CD14-positive monocyte (primary cell): ENCODE measurements around the gene NBDY. TPM values are rescaled to one million over a fixed set of nuclear protein-coding genes. Genes with fewer than 3 reads are reported as not detected.
A peak's percentile ranks its signal among the peaks of the same experiment; 100 is the strongest.

Experiments used
- DNase-seq, 3 donors: peaks; one replicate each; pipeline ENCODE4 v3.0.0-alpha.2; 2011 to 2022
- H2AFZ ChIP-seq: 2 replicates; pipeline ENCODE4 v1.6.0; 2012; ENCODE audit warnings: mild to moderate bottlenecking, low read depth, low read length, inconsistent platforms; ENCODE audit not compliant: insufficient read depth, poor library complexity, severe bottlenecking
- H3K27ac ChIP-seq, 2 donors: 1 replicate in 1 of 2; 2 replicates in 1 of 2; pipeline ENCODE4 v1.5.1; 2012 to 2013; ENCODE audit warnings: low read length in 2 of 2, control low read depth in 1 of 2, inconsistent platforms in 1 of 2, low read depth in 1 of 2, mild to moderate bottlenecking in 1 of 2
- H3K27me3 ChIP-seq, 2 donors: one replicate each; pipeline versions ENCODE4 v1.6.0 to v1.6.1; 2011 to 2013; ENCODE audit warnings: low read length in 2 of 2; ENCODE audit not compliant: control insufficient read depth in 2 of 2, insufficient read depth in 2 of 2
- H3K36me3 ChIP-seq, 2 donors: replicated peaks in 1 of 2; 1 replicate in 1 of 2; 2 replicates in 1 of 2; pipeline versions ENCODE4 v1.5.1 to v1.6.1; 2012 to 2013; ENCODE audit warnings: low read length in 2 of 2, control low read depth in 1 of 2, inconsistent platforms in 1 of 2, mild to moderate bottlenecking in 1 of 2; ENCODE audit not compliant: insufficient read depth in 2 of 2, control insufficient read depth in 1 of 2
- H3K4me1 ChIP-seq, 2 donors: 1 replicate in 1 of 2; 2 replicates in 1 of 2; pipeline versions ENCODE4 v1.5.1 to v1.6.1; 2012 to 2013; ENCODE audit warnings: low read length in 2 of 2, control low read depth in 1 of 2, inconsistent platforms in 1 of 2, mild to moderate bottlenecking in 1 of 2, moderate library complexity in 1 of 2; ENCODE audit not compliant: insufficient read depth in 2 of 2, control insufficient read depth in 1 of 2
- H3K4me2 ChIP-seq: replicated peaks from 2 replicates; pipeline ENCODE3; 2012; ENCODE audit warnings: low read length, moderate library complexity, mild to moderate bottlenecking; ENCODE audit not compliant: poor library complexity, severe bottlenecking; ENCODE audit errors: extremely low read depth
- H3K4me3 ChIP-seq, 3 experiments: fragments of 200-600 bp in 1 of 3; sonication (generic) in 1 of 3; replicated peaks in 1 of 3; 1 replicate in 2 of 3; 2 replicates in 1 of 3; pipeline ENCODE4 v1.5.1; 2011 to 2013; ENCODE audit warnings: low read length in 3 of 3, mild to moderate bottlenecking in 3 of 3, control low read depth in 2 of 3, low read depth in 2 of 3, inconsistent platforms in 1 of 3, moderate library complexity in 1 of 3
- H3K79me2 ChIP-seq: 2 replicates; pipeline ENCODE4 v1.6.0; 2012; ENCODE audit warnings: mild to moderate bottlenecking, control low read depth, inconsistent platforms, low read length, moderate library complexity; ENCODE audit not compliant: insufficient read depth
- H3K9ac ChIP-seq: 2 replicates; pipeline ENCODE4 v1.6.0; 2017; ENCODE audit warnings: low read length, mild to moderate bottlenecking; ENCODE audit not compliant: insufficient read depth, poor library complexity, severe bottlenecking
- H3K9me3 ChIP-seq, 2 donors: replicated peaks in 1 of 2; 1 replicate in 1 of 2; 2 replicates in 1 of 2; pipeline versions ENCODE4 v1.5.1 to v1.6.1; 2012 to 2013; ENCODE audit warnings: low read length in 2 of 2, control low read depth in 1 of 2; ENCODE audit not compliant: control insufficient read depth in 1 of 2, insufficient read depth in 1 of 2
- H4K20me1 ChIP-seq: 2 replicates; pipeline ENCODE4 v1.6.0; 2012; ENCODE audit warnings: mild to moderate bottlenecking, low read length, control low read depth, moderate library complexity; ENCODE audit not compliant: insufficient read depth
- H3K27ac Mint-ChIP-seq, 7 donors: one replicate each; pipeline ENCODE4 v1.8.0; 2020; ENCODE audit warnings: mild to moderate bottlenecking in 7 of 7, mixed read lengths in 7 of 7, moderate library complexity in 6 of 7, inconsistent platforms in 2 of 7
- H3K27me3 Mint-ChIP-seq, 3 donors: one replicate each; pipeline ENCODE4 v1.8.0; 2021 to 2022; ENCODE audit warnings: low read depth in 3 of 3, mild to moderate bottlenecking in 3 of 3, mixed read lengths in 3 of 3, moderate library complexity in 3 of 3, inconsistent platforms in 1 of 3
- H3K36me3 Mint-ChIP-seq, 2 donors: one replicate each; pipeline ENCODE4 v1.8.0; 2020; ENCODE audit warnings: mixed read lengths in 2 of 2, inconsistent platforms in 1 of 2, mild to moderate bottlenecking in 1 of 2
- H3K4me1 Mint-ChIP-seq: one replicate; pipeline ENCODE4 v1.8.0; 2020; ENCODE audit warnings: mild to moderate bottlenecking, mixed read lengths
- H3K4me3 Mint-ChIP-seq, 2 donors: one replicate each; pipeline ENCODE4 v1.8.0; 2020; ENCODE audit warnings: mild to moderate bottlenecking in 2 of 2, mixed read lengths in 2 of 2, moderate library complexity in 1 of 2
- H3K9me3 Mint-ChIP-seq, 7 donors: one replicate each; pipeline ENCODE4 v1.8.0; 2020 to 2022; ENCODE audit warnings: mixed read lengths in 7 of 7, mild to moderate bottlenecking in 6 of 7, moderate library complexity in 6 of 7, inconsistent platforms in 2 of 7
- WGBS: methylation state at CpG from one replicate; pipeline ENCODE4 v1.1.5; 2013; ENCODE audit warnings: missing lambda C conversion rate; ENCODE audit not compliant: insufficient coverage; 5-methylcytosine and 5-hydroxymethylcytosine counted together
- intact Hi-C, 2 donors: fragments of 100-400 bp; cut with micrococcal nuclease; formaldehyde crosslinking; loops; one replicate each; pipeline versions ENCODE4 v1.15.0 to v1.15.1; 2023
- polyA plus RNA-seq, 3 donors: library from polyadenylated mRNA; depleted of rRNA in 1 of 3; unstranded in 2 of 3; stranded (reverse) in 1 of 3; fragments of 300-500 nt in 2 of 3; fragments of >200 nt in 1 of 3; fragmentation: Illumina TruSeq in 2 of 3; gene quantifications; 1 replicate in 2 of 3; 2 replicates in 1 of 3; pipeline ENCODE4 v1.2.3, GENCODE V29; 2012 to 2021
- TF ChIP-seq, protein P1 (sequence below): fragments of 200-600 bp; IDR thresholded peaks from one replicate; pipeline ENCODE4 v1.8.0; 2022; ENCODE audit warnings: antibody characterized with exemption, mild to moderate bottlenecking

Gene NBDY
- polyA plus RNA-seq, 3 donors, result 14.4 to 24.9 (median 22.1) TPM

DNA sequence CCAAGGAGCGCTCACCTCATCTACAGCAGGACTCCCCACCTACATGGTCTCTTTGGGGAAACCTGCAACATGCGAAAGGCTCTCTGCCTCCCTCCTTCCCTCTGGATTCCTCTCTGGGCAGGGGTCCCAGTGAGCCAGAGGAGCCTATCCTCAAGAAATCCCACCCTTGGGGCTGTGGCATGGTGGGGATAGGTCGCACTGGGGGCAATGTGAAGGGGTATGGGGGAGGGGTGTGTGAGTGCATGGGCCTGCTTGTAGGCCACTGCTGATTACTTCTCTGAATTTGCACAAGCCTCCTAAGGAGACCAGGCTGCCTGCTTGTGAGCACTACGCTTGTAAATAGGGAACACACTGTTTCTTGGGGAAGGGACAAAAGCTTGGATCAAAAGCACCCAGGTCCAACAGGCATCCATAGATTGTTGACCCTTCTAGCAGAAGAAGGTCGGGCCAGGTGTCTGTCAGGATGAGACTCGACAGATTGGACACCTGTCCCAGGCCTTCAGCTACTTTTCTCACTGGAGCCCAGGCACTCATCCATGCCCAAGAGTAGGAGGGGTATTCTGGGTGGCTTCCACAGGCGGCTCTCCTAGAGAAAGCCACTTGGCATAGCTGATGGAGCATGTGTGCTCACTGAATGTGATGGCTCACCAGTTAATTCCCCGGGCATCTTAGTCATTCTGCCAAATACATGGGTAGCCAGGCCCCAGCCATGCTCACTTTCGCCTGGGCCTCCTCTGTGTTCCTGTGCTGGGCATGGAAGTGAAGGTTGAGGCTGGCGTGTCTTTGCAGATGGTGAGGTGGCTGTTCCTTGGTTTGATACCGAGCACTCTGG is 75.0 kb downstream of the NBDY start:
- TF ChIP-seq, protein P1, sequence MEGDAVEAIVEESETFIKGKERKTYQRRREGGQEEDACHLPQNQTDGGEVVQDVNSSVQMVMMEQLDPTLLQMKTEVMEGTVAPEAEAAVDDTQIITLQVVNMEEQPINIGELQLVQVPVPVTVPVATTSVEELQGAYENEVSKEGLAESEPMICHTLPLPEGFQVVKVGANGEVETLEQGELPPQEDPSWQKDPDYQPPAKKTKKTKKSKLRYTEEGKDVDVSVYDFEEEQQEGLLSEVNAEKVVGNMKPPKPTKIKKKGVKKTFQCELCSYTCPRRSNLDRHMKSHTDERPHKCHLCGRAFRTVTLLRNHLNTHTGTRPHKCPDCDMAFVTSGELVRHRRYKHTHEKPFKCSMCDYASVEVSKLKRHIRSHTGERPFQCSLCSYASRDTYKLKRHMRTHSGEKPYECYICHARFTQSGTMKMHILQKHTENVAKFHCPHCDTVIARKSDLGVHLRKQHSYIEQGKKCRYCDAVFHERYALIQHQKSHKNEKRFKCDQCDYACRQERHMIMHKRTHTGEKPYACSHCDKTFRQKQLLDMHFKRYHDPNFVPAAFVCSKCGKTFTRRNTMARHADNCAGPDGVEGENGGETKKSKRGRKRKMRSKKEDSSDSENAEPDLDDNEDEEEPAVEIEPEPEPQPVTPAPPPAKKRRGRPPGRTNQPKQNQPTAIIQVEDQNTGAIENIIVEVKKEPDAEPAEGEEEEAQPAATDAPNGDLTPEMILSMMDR, result peak; percentile 18
- Histone ChIP-seq H3K27me3 (no peaks in the 10 kb centered on the region), H4K20me1 (no peaks in the 10 kb centered on the region), H3K79me2 (no peaks in the 10 kb centered on the region), H2AFZ (peak overlapping the region; percentile 84), H3K9ac (no peak overlapping the region), H3K9me3 (no peaks in the 10 kb centered on the region), H3K4me1 (peaks cover 10 to 23% of the 10 kb centered on the region in 2 donors), H3K27ac (peak overlapping the region in 1 of 2 donors; percentile 46), H3K4me3 (peak overlapping the region in 1 of 3 experiments; percentile 77), H3K4me2 (peak overlapping the region; percentile 70), H3K36me3 (no peaks in the 10 kb centered on the region)
- H3K27me3 Mint-ChIP-seq, result peaks cover 0 to 24% (median 1%) of the 10 kb centered on the region in 3 donors
- H3K9me3 Mint-ChIP-seq, result no peaks in the 10 kb centered on the region
- H3K36me3 Mint-ChIP-seq, result peaks cover 6 to 7% of the 10 kb centered on the region in 2 donors
- DNase-seq, result no peak
- peak overlapping the region in 2 of 7 donors; percentile 42 to 86 for H3K27ac Mint-ChIP-seq
- H3K4me3 Mint-ChIP-seq, result no peak overlapping the region
- WGBS, result 100% methylated on average over 2 of the region's 11 CpGs
- peaks cover 29% of the 10 kb centered on the region for H3K4me1 Mint-ChIP-seq
- intact Hi-C loops, result loop anchor here (2.0 to 5.0 kb wide), 2 partner anchors 173 kb away; no protein-coding TSS in a partner anchor

GRCh38 chrX:56804867-56805266 is 75.8 kb downstream of the NBDY start:
- TF ChIP-seq, protein P1, result no peak
- H3K9me3 Mint-ChIP-seq, result no peaks in the 10 kb centered on the region
- H3K27ac Mint-ChIP-seq, result no peak overlapping the region
- H3K9ac ChIP-seq, result no peak overlapping the region
- no peaks in the 10 kb centered on the region for H3K9me3 ChIP-seq
- intact Hi-C loops, result loop anchor here (2.0 to 5.0 kb wide), 2 partner anchors 172 kb away; no protein-coding TSS in a partner anchor
- no peak for DNase-seq
- H3K4me2 ChIP-seq, result no peak overlapping the region
- H3K4me3 ChIP-seq, result no peak overlapping the region
- H3K27me3 Mint-ChIP-seq, result peaks cover 0 to 22% (median 1%) of the 10 kb centered on the region in 3 donors
- no peaks in the 10 kb centered on the region for H3K36me3 ChIP-seq
- peaks cover 3 to 6% of the 10 kb centered on the region in 2 donors for H3K36me3 Mint-ChIP-seq
- peaks cover 31% of the 10 kb centered on the region for H3K4me1 Mint-ChIP-seq
- H3K79me2 ChIP-seq, result no peaks in the 10 kb centered on the region
- H3K27ac ChIP-seq, result no peak overlapping the region
- no peak overlapping the region for H3K4me3 Mint-ChIP-seq
- no peaks in the 10 kb centered on the region for H3K27me3 ChIP-seq
- no CpG with 5 or more reads among the region's 4 CpGs for WGBS
- peaks cover 10 to 23% of the 10 kb centered on the region in 2 donors for H3K4me1 ChIP-seq
- H4K20me1 ChIP-seq, result no peaks in the 10 kb centered on the region
- no peak overlapping the region for H2AFZ ChIP-seq
